ENCODE results near the gene NCSTN.
"Not testable (repeated sequence)": the region's sequence is repeated elsewhere in the genome, so short reads cannot be mapped to it uniquely, and the experiment has no call there.

NCSTN gene

DNA sequence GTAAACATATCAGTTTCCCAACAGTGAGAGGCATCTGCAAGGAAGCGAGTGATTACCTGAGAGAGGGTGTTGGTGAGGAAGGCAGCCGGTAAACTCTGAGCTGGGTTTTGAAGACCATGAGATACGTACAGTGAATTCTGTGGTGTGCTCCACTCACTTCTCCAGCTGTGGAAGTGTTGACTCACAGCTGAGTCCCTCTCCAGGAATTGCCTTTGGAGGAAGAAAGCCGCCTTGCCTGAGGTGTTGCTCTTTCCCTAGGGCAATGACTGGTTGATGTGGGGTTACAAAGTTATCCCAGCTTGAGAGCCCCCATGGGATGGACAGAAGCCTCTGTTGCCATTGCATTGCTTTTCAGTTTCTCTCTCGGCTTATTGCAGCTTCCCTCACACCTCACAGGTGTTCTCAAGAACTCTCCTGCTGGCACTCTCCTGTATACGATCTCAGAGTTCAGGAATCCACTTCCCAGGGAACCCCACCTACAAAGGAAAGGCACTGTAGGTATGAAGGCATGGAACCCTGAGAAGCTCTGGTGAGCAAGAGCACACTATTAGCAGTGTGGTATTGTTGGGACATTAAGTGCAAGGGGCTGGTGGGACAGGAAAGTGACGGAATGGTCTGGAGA, 34.5 kb downstream of the NCSTN start:
- Histone ChIP-seq H3K4ac (ENCODE audit: low read length) (no peak overlapping the region), H3K27me3 (ENCODE audit: control insufficient read depth in 3 of 3, insufficient read depth in 3 of 3, low read depth in 1 of 3, low read length in 3 of 3) (no peaks in the 10 kb centered on the region), H2BK5ac (ENCODE audit: low read length) (no peak overlapping the region), H3K36me3 (replicated peaks in 1 of 2; ENCODE audit: control insufficient read depth in 2 of 2, insufficient read depth in 2 of 2, low read length in 2 of 2) (no peaks in the 10 kb centered on the region), H3K9ac (ENCODE audit: low read depth, low read length, poor library complexity) (no peak overlapping the region), H4K8ac (ENCODE audit: low read depth, low read length) (no peak overlapping the region), H3K4me1 (ENCODE audit: control insufficient read depth in 2 of 2, insufficient read depth in 1 of 2, low read depth in 1 of 2, low read length in 2 of 2) (peaks cover 21 to 26% of the 10 kb centered on the region in 2 donors), H2AK5ac (ENCODE audit: low read depth, low read length) (no peak overlapping the region), H3K18ac (ENCODE audit: low read length) (no peak overlapping the region), H3K14ac (ENCODE audit: low read length) (no peak overlapping the region), H3K23ac (ENCODE audit: low read depth, low read length, poor library complexity) (no peak overlapping the region), H4K91ac (ENCODE audit: low read depth, low read length, poor library complexity) (no peak overlapping the region), H2BK15ac (ENCODE audit: low read length) (peak overlapping the region; percentile 1), H2BK12ac (ENCODE audit: low read length) (no peak overlapping the region), H2BK120ac (ENCODE audit: low read depth, low read length) (no peak overlapping the region), H3K79me1 (ENCODE audit: low read depth, low read length) (no peaks in the 10 kb centered on the region), H2AFZ (ENCODE audit: low read length) (peak overlapping the region; percentile 25), H3K27ac (replicated peaks; ENCODE audit: low read length) (no peak overlapping the region), H3K4me2 (ENCODE audit: insufficient read depth, low read length, poor library complexity, severe bottlenecking) (no peak overlapping the region), H3K4me3 (ENCODE audit: low read length in 2 of 2) (no peak overlapping the region), H3K9me3 (replicated peaks in 1 of 2; ENCODE audit: control insufficient read depth in 2 of 2, insufficient read depth in 1 of 2, low read depth in 1 of 2, low read length in 2 of 2) (no peaks in the 10 kb centered on the region)
- DNase-seq (ENCODE audit: low spot score): no peak
- WGBS, 2 donors (ENCODE audit: extremely low coverage in 2 of 2, insufficient read length in 2 of 2, insufficient replicate concordance in 1 of 2): no CpG with 5 or more reads among the region's 7 CpGs

DNA sequence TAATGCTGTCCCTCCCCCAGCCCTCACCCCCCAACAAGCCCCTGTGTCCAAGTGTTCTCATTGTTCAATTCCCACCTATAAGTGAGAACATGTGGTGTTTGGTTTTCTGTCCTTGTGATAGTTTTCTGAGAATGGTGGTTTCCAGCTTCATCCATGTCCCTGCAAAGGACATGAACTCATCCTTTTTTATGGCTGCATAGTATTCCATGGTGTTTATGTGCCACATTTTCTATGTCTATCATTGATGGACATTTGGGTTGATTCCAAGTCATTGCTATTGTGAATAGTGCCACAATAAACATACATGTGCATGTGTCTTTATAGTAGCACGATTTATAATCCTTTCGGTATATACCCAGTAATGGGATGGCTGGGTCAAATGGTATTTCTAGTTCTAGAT, 41.6 kb downstream of the NCSTN start:
- not testable (repeated sequence) for H3K4me2 ChIP-seq (ENCODE audit: insufficient read depth, low read length, poor library complexity, severe bottlenecking); H3K27me3 ChIP-seq (ENCODE audit: control insufficient read depth in 3 of 3, insufficient read depth in 3 of 3, low read depth in 1 of 3, low read length in 3 of 3); H2BK15ac ChIP-seq (ENCODE audit: low read length); H4K8ac ChIP-seq (ENCODE audit: low read depth, low read length); H2BK12ac ChIP-seq (ENCODE audit: low read length); H2BK5ac ChIP-seq (ENCODE audit: low read length); H2BK120ac ChIP-seq (ENCODE audit: low read depth, low read length); H3K23ac ChIP-seq (ENCODE audit: low read depth, low read length, poor library complexity); H3K27ac ChIP-seq (replicated peaks; ENCODE audit: low read length); DNase-seq (ENCODE audit: low spot score); H2AK5ac ChIP-seq (ENCODE audit: low read depth, low read length); H4K91ac ChIP-seq (ENCODE audit: low read depth, low read length, poor library complexity); H3K18ac ChIP-seq (ENCODE audit: low read length); H2AFZ ChIP-seq (ENCODE audit: low read length); H3K4ac ChIP-seq (ENCODE audit: low read length); H3K4me1 ChIP-seq (ENCODE audit: control insufficient read depth in 2 of 2, insufficient read depth in 1 of 2, low read depth in 1 of 2, low read length in 2 of 2); H3K9ac ChIP-seq (ENCODE audit: low read depth, low read length, poor library complexity); H3K79me1 ChIP-seq (ENCODE audit: low read depth, low read length); H3K14ac ChIP-seq (ENCODE audit: low read length); H3K36me3 ChIP-seq (replicated peaks in 1 of 2; ENCODE audit: control insufficient read depth in 2 of 2, insufficient read depth in 2 of 2, low read length in 2 of 2); H3K9me3 ChIP-seq (replicated peaks in 1 of 2; ENCODE audit: control insufficient read depth in 2 of 2, insufficient read depth in 1 of 2, low read depth in 1 of 2, low read length in 2 of 2); H3K4me3 ChIP-seq (ENCODE audit: low read length in 2 of 2)
- no CpG with 5 or more reads among the region's 2 CpGs for WGBS, 2 donors (ENCODE audit: extremely low coverage in 2 of 2, insufficient read length in 2 of 2, insufficient replicate concordance in 1 of 2)

DNA sequence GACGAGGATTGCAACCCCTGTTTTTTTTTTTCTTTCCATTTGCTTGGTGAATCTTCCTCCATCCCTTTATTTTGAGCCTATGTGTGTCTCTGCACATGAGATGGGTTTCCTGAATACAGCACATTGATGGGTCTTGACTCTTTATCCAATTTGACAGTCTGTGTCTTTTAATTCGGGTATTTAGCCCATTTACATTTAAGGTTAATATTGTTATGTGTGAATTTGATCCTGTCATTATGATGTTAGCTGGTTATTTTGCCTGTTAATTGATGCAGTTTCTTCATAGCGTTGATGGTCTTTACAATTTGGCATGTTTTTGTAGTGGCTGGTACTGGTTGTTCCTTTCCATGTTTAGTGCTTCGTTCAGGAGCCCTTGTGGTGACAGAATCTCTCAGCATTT, 45.2 kb downstream of the NCSTN start:
- not testable (repeated sequence) for H3K14ac ChIP-seq (ENCODE audit: low read length); H3K4me1 ChIP-seq (ENCODE audit: control insufficient read depth in 2 of 2, insufficient read depth in 1 of 2, low read depth in 1 of 2, low read length in 2 of 2); H2BK5ac ChIP-seq (ENCODE audit: low read length); H2AK5ac ChIP-seq (ENCODE audit: low read depth, low read length); H3K36me3 ChIP-seq (replicated peaks in 1 of 2; ENCODE audit: control insufficient read depth in 2 of 2, insufficient read depth in 2 of 2, low read length in 2 of 2); DNase-seq (ENCODE audit: low spot score); H3K4me3 ChIP-seq (ENCODE audit: low read length in 2 of 2); H2AFZ ChIP-seq (ENCODE audit: low read length); H2BK15ac ChIP-seq (ENCODE audit: low read length); H2BK120ac ChIP-seq (ENCODE audit: low read depth, low read length); H3K18ac ChIP-seq (ENCODE audit: low read length); H4K8ac ChIP-seq (ENCODE audit: low read depth, low read length); H3K4ac ChIP-seq (ENCODE audit: low read length); H2BK12ac ChIP-seq (ENCODE audit: low read length); H4K91ac ChIP-seq (ENCODE audit: low read depth, low read length, poor library complexity); H3K23ac ChIP-seq (ENCODE audit: low read depth, low read length, poor library complexity); H3K27ac ChIP-seq (replicated peaks; ENCODE audit: low read length); H3K27me3 ChIP-seq (ENCODE audit: control insufficient read depth in 3 of 3, insufficient read depth in 3 of 3, low read depth in 1 of 3, low read length in 3 of 3); H3K79me1 ChIP-seq (ENCODE audit: low read depth, low read length); H3K9me3 ChIP-seq (replicated peaks in 1 of 2; ENCODE audit: control insufficient read depth in 2 of 2, insufficient read depth in 1 of 2, low read depth in 1 of 2, low read length in 2 of 2); H3K4me2 ChIP-seq (ENCODE audit: insufficient read depth, low read length, poor library complexity, severe bottlenecking); H3K9ac ChIP-seq (ENCODE audit: low read depth, low read length, poor library complexity)
- no CpG with 5 or more reads among the region's 4 CpGs for WGBS, 2 donors (ENCODE audit: extremely low coverage in 2 of 2, insufficient read length in 2 of 2, insufficient replicate concordance in 1 of 2)

DNA sequence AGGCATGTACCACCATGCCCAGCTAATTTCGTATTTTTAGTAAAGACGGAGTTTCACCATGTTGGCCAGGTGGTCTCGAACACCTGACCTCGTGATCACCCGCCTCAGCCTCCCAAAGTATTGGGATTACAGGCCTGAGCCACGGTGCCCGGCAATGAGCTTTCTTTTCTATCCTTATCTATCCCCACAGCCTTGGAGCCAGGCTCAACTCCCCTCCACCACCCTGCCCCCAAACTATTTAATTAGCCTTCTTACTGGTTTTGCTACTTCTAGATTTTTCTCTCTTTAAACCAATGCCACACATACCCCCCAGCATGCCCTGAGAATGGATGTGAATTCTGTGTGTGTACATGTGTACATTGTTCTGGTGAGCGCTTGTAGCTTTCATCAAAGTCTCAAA, 51.5 kb downstream of the NCSTN start:
- no peak overlapping the region for H2BK120ac ChIP-seq (ENCODE audit: low read depth, low read length)
- no peak overlapping the region for H3K4me3 ChIP-seq (ENCODE audit: low read length in 2 of 2)
- no peak overlapping the region for H4K8ac ChIP-seq (ENCODE audit: low read depth, low read length)
- H2BK12ac ChIP-seq (ENCODE audit: low read length): no peak overlapping the region
- H2AK5ac ChIP-seq (ENCODE audit: low read depth, low read length): no peak overlapping the region
- H3K27ac ChIP-seq (replicated peaks; ENCODE audit: low read length): no peak overlapping the region
- WGBS, 2 donors (ENCODE audit: extremely low coverage in 2 of 2, insufficient read length in 2 of 2, insufficient replicate concordance in 1 of 2): no CpG with 5 or more reads among the region's 8 CpGs
- H3K4me1 ChIP-seq (ENCODE audit: control insufficient read depth in 2 of 2, insufficient read depth in 1 of 2, low read depth in 1 of 2, low read length in 2 of 2): peaks cover 10 to 15% of the 10 kb centered on the region in 2 donors
- no peaks in the 10 kb centered on the region for H3K9me3 ChIP-seq (replicated peaks in 1 of 2; ENCODE audit: control insufficient read depth in 2 of 2, insufficient read depth in 1 of 2, low read depth in 1 of 2, low read length in 2 of 2)
- no peak overlapping the region for H4K91ac ChIP-seq (ENCODE audit: low read depth, low read length, poor library complexity)
- H3K4ac ChIP-seq (ENCODE audit: low read length): no peak overlapping the region
- H3K36me3 ChIP-seq (replicated peaks in 1 of 2; ENCODE audit: control insufficient read depth in 2 of 2, insufficient read depth in 2 of 2, low read length in 2 of 2): no peaks in the 10 kb centered on the region
- no peak overlapping the region for H3K18ac ChIP-seq (ENCODE audit: low read length)
- H2AFZ ChIP-seq (ENCODE audit: low read length): no peak overlapping the region
- H3K4me2 ChIP-seq (ENCODE audit: insufficient read depth, low read length, poor library complexity, severe bottlenecking): no peak overlapping the region
- H2BK15ac ChIP-seq (ENCODE audit: low read length): no peak overlapping the region
- no peak overlapping the region for H3K14ac ChIP-seq (ENCODE audit: low read length)
- H3K27me3 ChIP-seq (ENCODE audit: control insufficient read depth in 3 of 3, insufficient read depth in 3 of 3, low read depth in 1 of 3, low read length in 3 of 3): no peaks in the 10 kb centered on the region
- no peaks in the 10 kb centered on the region for H3K79me1 ChIP-seq (ENCODE audit: low read depth, low read length)
- no peak overlapping the region for H2BK5ac ChIP-seq (ENCODE audit: low read length)
- H3K23ac ChIP-seq (ENCODE audit: low read depth, low read length, poor library complexity): no peak overlapping the region
- no peak overlapping the region for H3K9ac ChIP-seq (ENCODE audit: low read depth, low read length, poor library complexity)
- DNase-seq (ENCODE audit: low spot score): no peak

All from neuronal stem cell (in vitro differentiated cells).